GM12865 (cell line): ENCODE measurements around the gene KCNK5.

Experiments used
- DNase-seq: peaks from one replicate; pipeline ENCODE4 v3.0.0; 2010; ENCODE audit warnings: low read depth
- H3K4me3 ChIP-seq: 2 replicates; pipeline ENCODE4 v1.5.1; 2011; ENCODE audit warnings: mild to moderate bottlenecking, low read depth, low read length, control low read depth
- TF ChIP-seq, protein P1 (sequence below): IDR thresholded peaks from 2 replicates; pipeline ENCODE4 v1.5.1; 2011; ENCODE audit warnings: low read length, control low read depth, low read depth, inconsistent platforms; ENCODE audit not compliant: insufficient read depth; ENCODE audit errors: missing control alignments

The KCNK5 gene

DNA sequence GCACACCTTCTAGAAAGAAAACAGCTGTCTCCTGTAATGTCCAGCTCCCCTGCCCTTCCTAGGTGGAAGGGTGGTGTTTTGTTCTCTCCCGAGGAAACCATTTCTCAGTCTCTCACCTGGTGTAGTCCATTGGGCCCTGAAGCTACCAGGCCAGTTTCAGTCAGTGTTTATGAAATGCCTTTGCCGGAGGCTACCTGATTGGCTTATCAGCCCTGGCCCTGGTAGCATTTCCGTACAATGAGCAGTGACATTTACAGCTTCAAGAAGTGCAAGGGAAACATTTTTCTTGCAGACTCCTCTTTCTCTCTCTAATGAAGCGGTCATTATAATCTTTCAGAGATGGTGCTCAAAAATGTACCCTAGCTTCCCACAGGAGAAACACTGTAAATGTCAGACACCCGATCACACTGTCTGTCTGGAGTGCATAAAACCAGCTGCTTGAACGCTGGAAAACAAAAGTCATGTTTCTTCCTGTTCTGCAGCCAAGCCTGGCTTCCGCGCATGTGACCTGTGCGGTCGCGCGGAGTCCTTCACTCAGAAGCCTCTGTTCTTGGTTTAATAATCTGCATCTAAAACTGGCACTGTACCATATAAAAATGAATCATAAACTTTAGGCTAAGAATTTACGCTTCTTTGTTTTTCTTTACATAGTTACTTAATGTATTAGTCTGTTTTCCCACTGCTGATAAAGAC lies 85.9 kb downstream of the KCNK5 start:
- no peak for DNase-seq
- no peak overlapping the region for H3K4me3 ChIP-seq
- TF ChIP-seq, protein P1, sequence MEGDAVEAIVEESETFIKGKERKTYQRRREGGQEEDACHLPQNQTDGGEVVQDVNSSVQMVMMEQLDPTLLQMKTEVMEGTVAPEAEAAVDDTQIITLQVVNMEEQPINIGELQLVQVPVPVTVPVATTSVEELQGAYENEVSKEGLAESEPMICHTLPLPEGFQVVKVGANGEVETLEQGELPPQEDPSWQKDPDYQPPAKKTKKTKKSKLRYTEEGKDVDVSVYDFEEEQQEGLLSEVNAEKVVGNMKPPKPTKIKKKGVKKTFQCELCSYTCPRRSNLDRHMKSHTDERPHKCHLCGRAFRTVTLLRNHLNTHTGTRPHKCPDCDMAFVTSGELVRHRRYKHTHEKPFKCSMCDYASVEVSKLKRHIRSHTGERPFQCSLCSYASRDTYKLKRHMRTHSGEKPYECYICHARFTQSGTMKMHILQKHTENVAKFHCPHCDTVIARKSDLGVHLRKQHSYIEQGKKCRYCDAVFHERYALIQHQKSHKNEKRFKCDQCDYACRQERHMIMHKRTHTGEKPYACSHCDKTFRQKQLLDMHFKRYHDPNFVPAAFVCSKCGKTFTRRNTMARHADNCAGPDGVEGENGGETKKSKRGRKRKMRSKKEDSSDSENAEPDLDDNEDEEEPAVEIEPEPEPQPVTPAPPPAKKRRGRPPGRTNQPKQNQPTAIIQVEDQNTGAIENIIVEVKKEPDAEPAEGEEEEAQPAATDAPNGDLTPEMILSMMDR: no peak

DNA sequence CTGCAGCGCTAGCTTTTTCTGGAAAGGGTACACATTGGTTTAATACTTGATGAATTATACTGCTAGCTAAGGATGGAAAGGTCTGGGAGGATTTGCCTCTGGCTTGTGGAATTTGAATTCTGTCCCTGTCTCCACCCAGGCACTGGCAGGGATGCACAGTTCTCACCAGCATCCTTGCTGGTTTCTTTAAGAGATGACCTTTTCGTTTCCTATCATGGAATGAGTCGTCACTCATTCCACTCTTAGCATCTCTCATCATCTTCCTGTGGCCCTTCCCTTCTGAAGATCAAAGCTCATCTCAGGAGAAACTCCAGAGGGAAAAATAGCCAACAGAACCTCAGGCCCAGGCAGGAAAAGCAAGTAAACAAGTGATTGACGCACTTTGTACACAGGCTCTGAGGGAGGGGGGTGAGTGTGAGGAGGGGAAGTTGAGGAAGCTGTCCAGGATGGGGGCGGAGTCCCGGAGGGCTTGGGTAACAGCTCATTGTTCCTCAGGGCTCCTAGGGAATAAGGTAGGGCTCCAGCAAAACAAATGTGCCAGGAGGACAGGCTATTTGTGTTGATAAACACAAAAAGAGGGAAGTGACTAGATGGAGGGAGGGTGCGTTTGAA lies 88.6 kb downstream of the KCNK5 start:
- TF ChIP-seq, protein P1: no peak
- H3K4me3 ChIP-seq: no peak overlapping the region
- DNase-seq: no peak
